ENCODE results near the gene TSTD1. TPM values are rescaled to one million over a fixed set of nuclear protein-coding genes. Genes with fewer than 3 reads are reported as not detected.
"Not testable (repeated sequence)": the region's sequence is repeated elsewhere in the genome, so short reads cannot be mapped to it uniquely, and the experiment has no call there.

The TSTD1 gene
- total RNA-seq, 4 donors from 2014 or later: 15.7 to 46.9 (median 37.4) TPM

DNA sequence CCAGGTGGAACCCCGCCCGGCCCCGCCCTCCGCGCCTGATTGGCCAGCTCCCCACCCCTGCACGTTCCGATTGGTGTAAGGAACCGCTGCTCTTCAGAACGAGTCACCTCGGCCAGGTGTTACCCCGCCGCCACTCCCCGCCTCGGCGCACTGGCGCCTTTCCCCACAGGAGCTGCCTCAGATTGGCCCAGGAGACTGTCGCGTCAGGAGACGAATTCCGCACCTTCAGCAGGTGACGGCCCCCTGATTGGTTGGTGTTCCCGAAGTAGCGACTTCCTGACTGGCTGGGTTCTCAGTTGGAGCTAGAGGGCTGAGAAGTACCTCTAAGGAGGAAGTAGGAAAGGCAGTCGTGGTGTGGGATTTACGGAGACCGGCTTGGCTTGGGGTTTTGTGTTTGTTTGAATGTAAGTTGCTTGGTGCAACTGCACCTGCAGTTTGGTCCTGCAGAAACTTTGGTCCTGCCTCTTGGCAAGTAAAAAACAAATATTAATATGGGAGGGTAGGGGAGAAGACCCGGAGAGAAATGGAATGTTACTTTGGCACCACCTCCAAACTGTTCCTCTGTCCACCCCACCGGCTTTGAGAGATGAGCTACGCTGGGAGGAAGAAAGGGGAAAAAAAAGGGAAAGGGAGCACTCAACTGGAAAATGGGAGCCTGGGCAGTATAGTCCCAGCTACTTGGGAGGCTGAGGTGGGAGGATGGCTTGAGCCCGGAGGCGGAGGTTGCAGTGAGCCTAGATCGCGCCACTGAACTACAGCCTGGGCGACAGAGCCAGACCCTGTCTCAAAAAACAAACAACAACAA lies 17.4 kb downstream of the TSTD1 start:
- peak in 1 of 2 donors; percentile 43 for DNase-seq (ENCODE audit: low spot score in 2 of 2)
- Histone ChIP-seq H3K36me3 (no peaks in the 10 kb centered on the region), H3K9me3 (no peaks in the 10 kb centered on the region), H3K27me3 (peaks cover 0 to 44% of the 10 kb centered on the region in 2 donors), H3K4me1 (peaks cover 0 to 16% (median 7%) of the 10 kb centered on the region in 4 donors), H3K27ac (peak overlapping the region in 2 of 4 donors; percentile 59 to 85), H3K4me3 (peak overlapping the region; percentile 27 to 67 (median 43))
- WGBS, 2 donors: 15 to 31% methylated on average over 18 to 34 of the region's 34 CpGs
- TF ChIP-seq CTCF (IDR thresholded peaks at IDR 0.05): no peak
- no peak for TF ChIP-seq POLR2A (IDR thresholded peaks at IDR 0.05)
- no peak for TF ChIP-seq EP300 (IDR thresholded peaks at IDR 0.05)

DNA sequence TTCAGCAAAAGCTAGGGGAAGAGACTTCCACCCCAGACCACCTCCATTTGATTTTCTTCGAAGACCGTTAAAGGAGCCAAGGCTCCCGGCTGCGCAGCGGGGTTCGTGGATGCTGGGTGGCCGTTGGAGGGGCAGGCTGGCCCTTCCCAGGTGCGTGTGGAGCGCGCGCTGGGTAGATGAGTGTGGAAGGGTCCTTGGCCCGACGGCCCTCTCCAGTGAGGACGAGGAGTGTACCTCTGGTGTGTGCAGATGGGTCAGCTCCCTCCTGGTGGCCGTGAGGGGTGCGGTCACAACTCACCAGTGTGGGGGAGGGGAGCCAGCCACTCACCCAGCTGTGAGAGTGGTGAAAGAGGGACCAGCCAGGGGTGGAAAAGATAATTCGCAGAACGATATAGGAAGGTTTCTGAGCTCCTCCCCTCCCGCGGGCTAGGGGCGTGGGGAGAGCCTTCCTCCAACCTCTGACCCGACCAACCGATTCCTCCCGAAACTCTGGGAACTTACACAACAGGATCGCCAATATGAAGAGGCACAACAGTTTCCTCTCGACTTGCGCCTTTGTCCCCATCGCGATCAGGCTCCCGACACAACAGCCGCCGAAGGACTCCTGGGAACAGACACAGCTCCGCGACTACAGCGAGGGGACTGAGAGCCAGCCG lies 18.1 kb downstream of the TSTD1 start, which contains the start of gene F11R:
TSS of gene F11R (minus strand) at position 644 of the 656 bp plus-strand sequence. CDS start at position 565, 79 bp downstream.
- Histone ChIP-seq H3K27me3 (peaks cover 0 to 44% of the 10 kb centered on the region in 2 donors), H3K4me1 (peaks cover 0 to 16% (median 7%) of the 10 kb centered on the region in 4 donors), H3K9me3 (no peaks in the 10 kb centered on the region), H3K4me3 (peak within 1 kb of the TSS; percentile 27 to 67 (median 43)), H3K27ac (peak within 1 kb of the TSS in 3 of 4 donors; percentile 31 to 85 (median 59)), H3K36me3 (no peaks in the 10 kb centered on the region)
- TF ChIP-seq POLR2A (IDR thresholded peaks at IDR 0.05): no peak
- no peak for TF ChIP-seq EP300 (IDR thresholded peaks at IDR 0.05)
- peak in 2 of 5 experiments; percentile 23 to 38 for TF ChIP-seq CTCF (IDR thresholded peaks at IDR 0.05)
- 1 to 3% methylated on average over 23 to 36 of the region's 36 CpGs for WGBS, 2 donors
- DNase-seq (ENCODE audit: low spot score in 2 of 2): no peak

DNA sequence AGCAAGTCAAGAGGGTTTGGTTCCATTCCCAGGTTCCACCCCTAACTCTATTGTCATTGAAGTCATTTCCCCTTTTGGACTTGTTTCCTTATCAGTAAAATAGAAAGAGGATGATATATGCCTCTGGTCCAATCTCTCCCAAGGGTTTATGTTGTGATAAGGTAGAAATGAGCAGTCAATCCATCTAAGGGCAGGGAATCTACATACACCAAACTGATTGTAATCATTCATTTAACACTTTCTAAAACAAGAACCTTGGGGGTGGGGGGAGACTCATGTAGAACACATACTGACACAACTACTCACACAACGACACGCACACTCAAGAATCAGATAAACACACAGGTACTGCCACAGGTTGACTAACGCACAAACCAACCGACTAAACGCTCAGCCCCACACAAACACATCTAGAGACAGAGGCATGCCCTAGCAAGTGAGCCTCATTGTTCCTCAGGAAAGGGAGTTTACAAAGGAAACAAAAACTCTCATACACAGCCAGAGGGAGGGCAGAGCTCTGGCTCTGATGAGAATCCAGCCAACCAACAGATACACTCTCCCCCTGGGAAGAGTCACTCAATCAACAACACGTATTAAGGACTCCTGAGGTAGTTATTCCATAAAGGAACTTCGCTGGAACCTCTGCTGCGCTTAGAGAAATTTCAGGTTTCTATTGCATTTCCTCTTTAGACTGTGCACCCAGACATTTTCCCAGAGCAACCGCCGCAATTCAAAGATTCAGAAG lies 18.8 kb downstream of the TSTD1 start:
- Histone ChIP-seq H3K36me3 (no peaks in the 10 kb centered on the region), H3K4me1 (peaks cover 0 to 16% (median 7%) of the 10 kb centered on the region in 4 donors), H3K27ac (peak overlapping the region in 3 of 4 donors; percentile 31 to 85 (median 59)), H3K4me3 (peak overlapping the region; percentile 27 to 67 (median 43)), H3K27me3 (peaks cover 0 to 44% of the 10 kb centered on the region in 2 donors), H3K9me3 (no peaks in the 10 kb centered on the region)
- DNase-seq (ENCODE audit: low spot score in 2 of 2): no peak
- TF ChIP-seq CTCF (IDR thresholded peaks at IDR 0.05) (no peak), EP300 (IDR thresholded peaks at IDR 0.05) (no peak), POLR2A (IDR thresholded peaks at IDR 0.05) (no peak)
- WGBS, 2 donors: 17 to 22% methylated on average over 10 of the region's 10 CpGs

DNA sequence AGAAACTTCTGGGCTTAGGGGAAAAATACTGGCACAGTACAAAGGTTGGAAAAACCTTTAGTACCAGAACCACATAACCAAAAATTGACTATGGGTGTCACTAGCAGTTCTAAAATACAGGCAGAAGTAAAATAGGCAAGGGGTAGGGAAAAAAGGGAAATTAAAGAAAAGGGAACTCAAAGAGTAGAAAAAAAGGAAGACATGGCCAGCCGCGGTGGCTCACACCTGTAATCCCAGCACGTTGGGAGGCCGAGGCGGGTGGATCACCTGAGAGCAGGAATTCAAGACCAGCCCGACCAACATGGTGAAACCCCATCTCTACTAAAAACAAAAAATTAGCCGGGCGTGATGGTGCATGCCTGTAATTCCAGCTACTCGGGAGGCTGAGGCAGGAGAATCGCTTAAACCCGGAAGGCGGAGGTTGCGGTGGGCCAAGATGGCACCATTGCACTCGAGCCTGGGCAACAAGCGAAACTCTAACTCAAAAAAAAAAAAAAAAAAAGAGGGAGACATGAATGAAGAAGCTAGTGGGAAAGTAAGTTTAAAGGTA lies 19.6 kb downstream of the TSTD1 start:
- H3K27ac ChIP-seq: peak overlapping the region in 2 of 4 donors; percentile 9 to 59
- H3K4me1 ChIP-seq: peaks cover 0 to 16% (median 7%) of the 10 kb centered on the region in 4 donors
- not testable (repeated sequence) for H3K4me3 ChIP-seq; H3K36me3 ChIP-seq; H3K9me3 ChIP-seq; DNase-seq (ENCODE audit: low spot score in 2 of 2)
- WGBS, 2 donors: 86 to 90% methylated on average over 15 of the region's 15 CpGs
- peaks cover 0 to 44% of the 10 kb centered on the region in 2 donors for H3K27me3 ChIP-seq

DNA sequence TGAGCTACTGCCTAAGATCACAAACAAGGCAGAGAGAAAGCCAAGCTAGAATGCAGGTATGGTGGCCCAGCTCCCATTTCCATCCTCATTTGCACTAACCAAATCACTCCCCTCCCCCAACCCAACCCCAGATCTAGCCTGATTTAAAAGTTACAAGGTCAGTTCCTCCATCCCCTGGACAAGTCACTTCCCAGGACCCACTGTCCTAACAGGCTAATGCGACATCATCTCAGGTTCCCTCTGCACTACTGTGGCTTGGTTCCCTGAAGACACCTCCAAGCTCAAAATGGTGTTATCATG lies 20.2 kb downstream of the TSTD1 start:
- TF ChIP-seq POLR2A (IDR thresholded peaks at IDR 0.05) (no peak), CTCF (IDR thresholded peaks at IDR 0.05) (no peak), EP300 (IDR thresholded peaks at IDR 0.05) (no peak)
- WGBS, 2 donors: 90 to 93% methylated on average over 1 of the region's 1 CpG
- H3K27ac ChIP-seq: peak overlapping the region in 2 of 4 donors; percentile 14 to 26

More for the DNA sequence above, 20.2 kb downstream of the TSTD1 start:
- no peak for DNase-seq (ENCODE audit: low spot score in 2 of 2)
- H3K4me1 ChIP-seq: peaks cover 0 to 16% (median 7%) of the 10 kb centered on the region in 4 donors
- H3K4me3 ChIP-seq: no peak overlapping the region
- no peaks in the 10 kb centered on the region for H3K9me3 ChIP-seq
- no peaks in the 10 kb centered on the region for H3K36me3 ChIP-seq
- peaks cover 0 to 44% of the 10 kb centered on the region in 2 donors for H3K27me3 ChIP-seq
